Neuronal stem cell (in vitro differentiated cells): ENCODE measurements around the gene ZNF701.
"Not testable (repeated sequence)": the region's sequence is repeated elsewhere in the genome, so short reads cannot be mapped to it uniquely, and the experiment has no call there.

Experiments
- DNase-seq: peaks from one replicate; pipeline ENCODE4 v3.0.0-alpha.2; 2013; ENCODE audit warnings: low spot score
- H2AFZ ChIP-seq: one replicate; pipeline ENCODE4 v1.6.1; 2013; ENCODE audit warnings: mild to moderate bottlenecking, low read length, inconsistent platforms
- H2AK5ac ChIP-seq: 2 replicates; pipeline ENCODE4 v1.6.1; 2013; ENCODE audit warnings: low read depth, mild to moderate bottlenecking, inconsistent platforms, low read length, moderate library complexity, mixed read lengths
- H2BK120ac ChIP-seq: 2 replicates; pipeline ENCODE4 v1.6.1; 2013; ENCODE audit warnings: low read depth, mild to moderate bottlenecking, inconsistent platforms, low read length, moderate library complexity, mixed read lengths
- H2BK12ac ChIP-seq: one replicate; pipeline ENCODE4 v1.6.1; 2013; ENCODE audit warnings: low read length, inconsistent platforms
- H2BK15ac ChIP-seq: 2 replicates; pipeline ENCODE4 v1.6.1; 2013; ENCODE audit warnings: mild to moderate bottlenecking, low read length, inconsistent platforms, mixed read lengths
- H2BK5ac ChIP-seq: one replicate; pipeline ENCODE4 v1.6.1; 2013; ENCODE audit warnings: inconsistent platforms, mild to moderate bottlenecking, low read length, moderate library complexity
- H3K14ac ChIP-seq: one replicate; pipeline ENCODE4 v1.6.1; 2013; ENCODE audit warnings: low read length, inconsistent platforms
- H3K18ac ChIP-seq: 2 replicates; pipeline ENCODE4 v1.6.1; 2013; ENCODE audit warnings: low read length, inconsistent platforms
- H3K23ac ChIP-seq: 2 replicates; pipeline ENCODE4 v1.6.1; 2013; ENCODE audit warnings: low read depth, mild to moderate bottlenecking, mixed read lengths, low read length, inconsistent platforms; ENCODE audit not compliant: poor library complexity
- H3K27ac ChIP-seq: replicated peaks from 3 replicates; pipeline ENCODE4 v1.5.1; 2013; ENCODE audit warnings: low read length, inconsistent platforms
- H3K27me3 ChIP-seq, 3 experiments: 2 replicates each; pipeline ENCODE4 v1.6.1; 2013; ENCODE audit warnings: low read length in 3 of 3, mild to moderate bottlenecking in 2 of 3, inconsistent platforms in 1 of 3, low read depth in 1 of 3, mixed read lengths in 1 of 3, moderate library complexity in 1 of 3; ENCODE audit not compliant: control insufficient read depth in 3 of 3, insufficient read depth in 3 of 3
- H3K36me3 ChIP-seq, 2 donors: replicated peaks in 1 of 2; 2 replicates each; pipeline ENCODE4 v1.6.1; 2013; ENCODE audit warnings: low read length in 2 of 2; ENCODE audit not compliant: control insufficient read depth in 2 of 2, insufficient read depth in 2 of 2
- H3K4ac ChIP-seq: 2 replicates; pipeline ENCODE4 v1.6.1; 2013; ENCODE audit warnings: inconsistent platforms, mild to moderate bottlenecking, low read length, moderate library complexity
- H3K4me1 ChIP-seq, 2 donors: 1 replicate in 1 of 2; 2 replicates in 1 of 2; pipeline ENCODE4 v1.6.1; 2013; ENCODE audit warnings: low read length in 2 of 2, low read depth in 1 of 2; ENCODE audit not compliant: control insufficient read depth in 2 of 2, insufficient read depth in 1 of 2
- H3K4me2 ChIP-seq: one replicate; pipeline ENCODE4 v1.6.1; 2013; ENCODE audit warnings: mild to moderate bottlenecking, low read length, inconsistent platforms; ENCODE audit not compliant: insufficient read depth, poor library complexity, severe bottlenecking
- H3K4me3 ChIP-seq, 2 donors: 2 replicates each; pipeline ENCODE4 v1.5.1; 2013; ENCODE audit warnings: low read length in 2 of 2, mild to moderate bottlenecking in 2 of 2, inconsistent platforms in 1 of 2, moderate library complexity in 1 of 2
- H3K79me1 ChIP-seq: one replicate; pipeline ENCODE4 v1.6.1; 2013; ENCODE audit warnings: low read depth, mild to moderate bottlenecking, inconsistent platforms, low read length, moderate library complexity
- H3K9ac ChIP-seq: one replicate; pipeline ENCODE4 v1.6.1; 2013; ENCODE audit warnings: mild to moderate bottlenecking, low read depth, low read length, inconsistent platforms; ENCODE audit not compliant: poor library complexity
- H3K9me3 ChIP-seq, 2 donors: replicated peaks in 1 of 2; 2 replicates each; pipeline versions ENCODE3 to v1.6.1; 2013; ENCODE audit warnings: low read length in 2 of 2, mild to moderate bottlenecking in 2 of 2, inconsistent platforms in 1 of 2, low read depth in 1 of 2, mixed read lengths in 1 of 2, moderate library complexity in 1 of 2; ENCODE audit not compliant: control insufficient read depth in 2 of 2, insufficient read depth in 1 of 2
- H4K8ac ChIP-seq: one replicate; pipeline ENCODE4 v1.6.1; 2013; ENCODE audit warnings: low read depth, mild to moderate bottlenecking, inconsistent platforms, low read length, moderate library complexity
- H4K91ac ChIP-seq: one replicate; pipeline ENCODE4 v1.6.1; 2013; ENCODE audit warnings: low read length, low read depth, mild to moderate bottlenecking, inconsistent platforms; ENCODE audit not compliant: poor library complexity
- WGBS, 2 donors: extraction: QIAGEN DNeasy Blood & Tissue Kit; methylation state at CpG; one replicate each; pipeline ENCODE4 v1.1.7; 2013; ENCODE audit warnings: missing lambda C conversion rate in 2 of 2, mixed read lengths in 1 of 2; ENCODE audit not compliant: insufficient read length in 2 of 2, insufficient replicate concordance in 1 of 2; ENCODE audit errors: extremely low coverage in 2 of 2; 5-methylcytosine and 5-hydroxymethylcytosine counted together

ZNF701 gene

DNA sequence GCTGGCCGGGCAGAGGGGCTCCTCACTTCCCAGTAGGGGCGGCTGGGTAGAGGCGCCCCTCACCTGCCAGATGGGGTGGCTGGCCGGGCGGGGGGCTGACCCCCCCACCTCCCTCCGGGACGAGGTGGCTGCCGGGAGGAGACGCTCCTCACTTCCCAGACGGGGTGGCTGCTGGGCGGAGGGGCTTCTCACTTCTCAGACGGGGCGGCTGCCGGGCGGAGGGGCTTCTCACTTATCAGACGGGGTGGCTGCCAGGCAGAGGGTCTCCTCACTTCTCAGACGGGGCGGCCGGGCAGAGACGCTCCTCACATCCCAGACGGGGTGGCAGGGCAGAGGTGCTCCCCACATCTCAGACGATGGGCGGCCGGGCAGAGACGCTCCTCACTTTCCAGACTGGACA, 23.4 kb downstream of the ZNF701 start:
- not testable (repeated sequence) for H2AFZ ChIP-seq, H4K8ac ChIP-seq, H3K14ac ChIP-seq, H3K4me1 ChIP-seq, H3K27ac ChIP-seq, H3K79me1 ChIP-seq, H2BK120ac ChIP-seq, H3K23ac ChIP-seq, H3K18ac ChIP-seq, H3K4me3 ChIP-seq, DNase-seq, H2AK5ac ChIP-seq, H2BK15ac ChIP-seq, H2BK5ac ChIP-seq, H3K9ac ChIP-seq, H2BK12ac ChIP-seq, H3K27me3 ChIP-seq, H3K4me2 ChIP-seq, H3K4ac ChIP-seq, H4K91ac ChIP-seq
- Histone ChIP-seq H3K9me3 (peaks cover 7 to 35% of the 10 kb centered on the region in 2 donors), H3K36me3 (peaks cover 16 to 61% of the 10 kb centered on the region in 2 donors)
- WGBS, 2 donors, result no CpG with 5 or more reads among the region's 25 CpGs

- Histone ChIP-seq H2BK15ac (no peak overlapping the region), H3K9me3 (peaks cover 7 to 39% of the 10 kb centered on the region in 2 donors), H4K91ac (no peak overlapping the region), H3K4me1 (peaks cover 0 to 5% of the 10 kb centered on the region in 2 donors), H3K4ac (no peak overlapping the region), H2AFZ (no peak overlapping the region), H4K8ac (no peak overlapping the region), H3K23ac (no peak overlapping the region), H3K4me3 (no peak overlapping the region), H3K18ac (no peak overlapping the region), H2AK5ac (no peak overlapping the region), H3K4me2 (no peak overlapping the region), H3K27me3 (no peaks in the 10 kb centered on the region), H3K27ac (no peak overlapping the region), H3K14ac (no peak overlapping the region), H2BK120ac (no peak overlapping the region), H3K9ac (no peak overlapping the region), H2BK12ac (no peak overlapping the region), H3K79me1 (no peaks in the 10 kb centered on the region), H3K36me3 (peaks cover 13 to 34% of the 10 kb centered on the region in 2 donors), H2BK5ac (no peak overlapping the region)
- WGBS, 2 donors, result no CpG with 5 or more reads among the region's 3 CpGs
- no peak for DNase-seq
Measured at GRCh38 chr19:52599241-52599640, 29.2 kb downstream of the ZNF701 start.

- DNase-seq, result no peak
- Histone ChIP-seq H3K9ac (peak overlapping the region; percentile 60), H4K8ac (no peak overlapping the region), H2BK120ac (no peak overlapping the region), H2BK12ac (no peak overlapping the region), H3K14ac (no peak overlapping the region), H2BK15ac (no peak overlapping the region), H3K79me1 (no peaks in the 10 kb centered on the region), H2AK5ac (no peak overlapping the region), H2BK5ac (no peak overlapping the region), H3K27ac (peak overlapping the region; percentile 82), H3K23ac (no peak overlapping the region), H4K91ac (no peak overlapping the region), H3K4ac (no peak overlapping the region), H3K36me3 (peaks cover 15 to 34% of the 10 kb centered on the region in 2 donors), H3K18ac (peak overlapping the region; percentile 83), H3K4me3 (peak overlapping the region; percentile 61 to 72), H3K9me3 (peaks cover 10 to 40% of the 10 kb centered on the region in 2 donors), H3K4me2 (peak overlapping the region; percentile 86), H2AFZ (peak overlapping the region; percentile 96), H3K4me1 (peaks cover 0 to 5% of the 10 kb centered on the region in 2 donors), H3K27me3 (no peaks in the 10 kb centered on the region)
- WGBS, 2 donors, result no CpG with 5 or more reads among the region's 15 CpGs
Measured at GRCh38 chr19:52600639-52601024, 30.5 kb downstream of the ZNF701 start.

GRCh38 chr19:52601025-52601973, 31.2 kb downstream of the ZNF701 start:
- H3K9ac ChIP-seq, result peak overlapping the region; percentile 84
- WGBS, 2 donors, result no CpG with 5 or more reads among the region's 62 CpGs
- H3K79me1 ChIP-seq, result no peaks in the 10 kb centered on the region

More at GRCh38 chr19:52601025-52601973, 31.2 kb downstream of the ZNF701 start:
- DNase-seq, result peak; percentile 83
- Histone ChIP-seq H3K27me3 (no peaks in the 10 kb centered on the region), H3K18ac (peak overlapping the region; percentile 94), H2BK5ac (no peak overlapping the region), H2BK120ac (no peak overlapping the region), H2AFZ (peak overlapping the region; percentile 96), H2AK5ac (peak overlapping the region; percentile 21), H4K91ac (no peak overlapping the region), H3K36me3 (peaks cover 10 to 28% of the 10 kb centered on the region in 2 donors), H3K4me2 (peak overlapping the region; percentile 86), H3K4me1 (peaks cover 0 to 5% of the 10 kb centered on the region in 2 donors), H3K14ac (peak overlapping the region; percentile 71), H3K23ac (peak overlapping the region; percentile 97), H2BK12ac (no peak overlapping the region), H4K8ac (no peak overlapping the region), H3K4me3 (peak overlapping the region; percentile 61 to 89), H2BK15ac (no peak overlapping the region), H3K27ac (peak overlapping the region; percentile 82), H3K4ac (no peak overlapping the region), H3K9me3 (peaks cover 9 to 34% of the 10 kb centered on the region in 2 donors)
